Lower lobe of right lung (tissue), 2 donors: ENCODE results near the gene HRAS. TPM values are rescaled to one million over a fixed set of nuclear protein-coding genes. Genes with fewer than 3 reads are reported as not detected.

Experiments
- ATAC-seq, 2 donors: fragments of 200-7000 bp; cut with Tn5 transposase; one replicate each; pipeline ENCODE4 v1.9.1; 2020 to 2022; ENCODE audit warnings: mild to moderate bottlenecking in 2 of 2, moderate library complexity in 2 of 2
- DNase-seq: peaks from one replicate; pipeline ENCODE4 v3.0.0-alpha.2; 2020
- H3K27ac ChIP-seq: fragments of 200-600 bp; one replicate; pipeline ENCODE4 v1.8.0; 2022
- H3K27me3 ChIP-seq: fragments of 200-600 bp; one replicate; pipeline ENCODE4 v1.8.0; 2022; ENCODE audit warnings: low read depth
- H3K36me3 ChIP-seq: fragments of 200-600 bp; one replicate; pipeline ENCODE4 v1.8.0; 2022; ENCODE audit warnings: mild to moderate bottlenecking
- H3K4me1 ChIP-seq: fragments of 200-600 bp; one replicate; pipeline ENCODE4 v1.8.0; 2022
- H3K4me3 ChIP-seq: fragments of 200-600 bp; one replicate; pipeline ENCODE4 v1.8.0; 2022; ENCODE audit warnings: mild to moderate bottlenecking
- H3K9me3 ChIP-seq: fragments of 200-600 bp; one replicate; pipeline ENCODE4 v1.8.0; 2022
- intact Hi-C: fragments of 100-400 bp; cut with DNase I; formaldehyde crosslinking; loops from one replicate; pipeline ENCODE4 v1.11.0; 2022
- total RNA-seq: library from RNA; stranded (reverse); fragmentation: NEBNext Ultra II Directional; extraction: Animal tissue kit (Norgen Biotek cat#: 25700); gene quantifications from one replicate; pipeline ENCODE4 v1.2.1, GENCODE V29; 2021
- TF ChIP-seq, protein P1 (sequence below): fragments of 200-600 bp; IDR thresholded peaks from one replicate; pipeline ENCODE4 v1.8.0; 2022; ENCODE audit warnings: antibody characterized with exemption, mild to moderate bottlenecking
- donor health status: DM: no; HTN: yes; CAD: no; lungs with severe emphysema.

HRAS gene
- total RNA-seq, 1 donor from 2014 or later: 36.3 TPM

DNA sequence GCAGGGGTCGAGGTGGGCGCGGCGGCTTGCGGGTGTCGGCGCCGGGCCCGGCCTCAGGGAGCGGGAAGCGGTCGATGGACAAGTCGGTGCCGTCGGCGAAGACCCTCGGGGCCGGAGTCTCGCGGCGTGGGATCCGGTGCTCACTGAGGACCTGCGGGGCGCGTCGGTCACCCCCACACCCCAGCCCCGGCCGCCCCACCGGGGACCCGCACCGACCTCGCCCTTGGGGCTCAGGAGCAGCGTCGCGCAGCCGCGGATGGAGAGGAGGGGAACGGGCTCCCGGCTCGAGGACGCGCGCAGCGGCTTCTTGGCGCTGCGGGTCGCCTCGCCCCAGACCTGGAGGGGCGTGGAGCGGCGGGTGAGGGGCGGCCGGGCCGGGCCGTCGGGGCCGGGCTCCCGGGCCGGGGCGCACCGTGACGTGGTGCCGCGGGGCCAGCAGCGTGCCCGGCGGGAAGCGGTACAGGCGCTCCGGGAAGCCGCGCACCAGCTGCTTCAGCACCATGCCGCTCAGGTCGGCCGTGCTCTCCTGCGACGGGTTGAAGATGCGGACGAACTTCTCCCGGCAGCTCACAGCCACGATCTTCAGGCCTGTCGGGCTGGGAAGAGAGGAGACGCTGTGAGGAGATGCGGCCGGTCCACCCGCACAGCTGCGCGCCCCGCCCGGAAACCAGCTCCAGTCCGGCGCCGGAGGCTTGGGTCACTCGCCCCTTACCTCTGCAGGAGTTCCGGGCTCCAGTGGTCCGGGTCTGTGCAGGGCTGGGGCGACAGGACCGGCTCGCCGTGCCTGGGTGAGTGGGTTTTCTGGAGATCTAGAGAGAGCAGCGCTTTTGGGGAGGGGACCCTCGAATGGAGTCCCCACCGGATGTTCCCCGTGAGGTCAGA lies 20.6 kb upstream of the HRAS start:
- ATAC-seq (no peak), DNase-seq (no peak)
- peak overlapping the region; percentile 54 for H3K4me3 ChIP-seq
- H3K36me3 ChIP-seq: no peaks in the 10 kb centered on the region
- no peaks in the 10 kb centered on the region for H3K9me3 ChIP-seq
- H3K4me1 ChIP-seq: peaks cover 24% of the 10 kb centered on the region
- H3K27me3 ChIP-seq: peaks cover 67% of the 10 kb centered on the region
- TF ChIP-seq, protein P1, sequence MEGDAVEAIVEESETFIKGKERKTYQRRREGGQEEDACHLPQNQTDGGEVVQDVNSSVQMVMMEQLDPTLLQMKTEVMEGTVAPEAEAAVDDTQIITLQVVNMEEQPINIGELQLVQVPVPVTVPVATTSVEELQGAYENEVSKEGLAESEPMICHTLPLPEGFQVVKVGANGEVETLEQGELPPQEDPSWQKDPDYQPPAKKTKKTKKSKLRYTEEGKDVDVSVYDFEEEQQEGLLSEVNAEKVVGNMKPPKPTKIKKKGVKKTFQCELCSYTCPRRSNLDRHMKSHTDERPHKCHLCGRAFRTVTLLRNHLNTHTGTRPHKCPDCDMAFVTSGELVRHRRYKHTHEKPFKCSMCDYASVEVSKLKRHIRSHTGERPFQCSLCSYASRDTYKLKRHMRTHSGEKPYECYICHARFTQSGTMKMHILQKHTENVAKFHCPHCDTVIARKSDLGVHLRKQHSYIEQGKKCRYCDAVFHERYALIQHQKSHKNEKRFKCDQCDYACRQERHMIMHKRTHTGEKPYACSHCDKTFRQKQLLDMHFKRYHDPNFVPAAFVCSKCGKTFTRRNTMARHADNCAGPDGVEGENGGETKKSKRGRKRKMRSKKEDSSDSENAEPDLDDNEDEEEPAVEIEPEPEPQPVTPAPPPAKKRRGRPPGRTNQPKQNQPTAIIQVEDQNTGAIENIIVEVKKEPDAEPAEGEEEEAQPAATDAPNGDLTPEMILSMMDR: no peak
- intact Hi-C loops: no loop called here
- H3K27ac ChIP-seq: no peak overlapping the region

DNA sequence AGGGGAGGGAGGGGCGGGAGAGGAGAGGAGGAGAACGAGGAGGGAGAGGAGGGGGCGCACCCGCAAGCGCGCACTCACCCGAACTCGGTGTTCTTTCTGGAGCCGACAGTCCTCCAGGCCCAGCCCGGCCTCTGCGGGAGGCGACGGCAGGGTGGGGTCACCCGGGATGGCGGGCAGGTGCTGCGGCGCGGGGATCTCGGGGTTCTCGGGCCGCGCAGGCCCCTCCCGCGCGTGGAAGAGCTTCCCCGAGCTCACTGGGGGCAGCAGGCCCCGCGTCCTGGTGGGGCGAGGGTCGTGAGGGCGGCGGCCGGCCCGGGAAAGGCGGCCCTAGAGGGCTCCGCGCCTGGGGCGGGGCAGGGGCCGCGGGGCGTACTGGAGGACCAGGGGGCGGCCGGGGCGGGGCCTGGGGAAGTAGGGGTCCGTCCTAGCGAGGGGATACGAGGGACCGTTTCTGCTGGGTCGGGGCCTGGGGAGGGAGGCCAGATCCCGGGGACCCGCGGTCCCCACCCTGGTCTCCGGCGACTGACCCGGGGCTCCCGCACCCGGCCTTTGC lies 19.9 kb upstream of the HRAS start:
- Histone ChIP-seq H3K36me3 (no peaks in the 10 kb centered on the region), H3K9me3 (no peaks in the 10 kb centered on the region), H3K4me3 (peak overlapping the region; percentile 54), H3K4me1 (peaks cover 22% of the 10 kb centered on the region), H3K27ac (no peak overlapping the region), H3K27me3 (peaks cover 67% of the 10 kb centered on the region)
- DNase-seq (no peak), ATAC-seq (peak; percentile 27 to 42)
- intact Hi-C loops: no loop called here
- TF ChIP-seq, protein P1: no peak

DNA sequence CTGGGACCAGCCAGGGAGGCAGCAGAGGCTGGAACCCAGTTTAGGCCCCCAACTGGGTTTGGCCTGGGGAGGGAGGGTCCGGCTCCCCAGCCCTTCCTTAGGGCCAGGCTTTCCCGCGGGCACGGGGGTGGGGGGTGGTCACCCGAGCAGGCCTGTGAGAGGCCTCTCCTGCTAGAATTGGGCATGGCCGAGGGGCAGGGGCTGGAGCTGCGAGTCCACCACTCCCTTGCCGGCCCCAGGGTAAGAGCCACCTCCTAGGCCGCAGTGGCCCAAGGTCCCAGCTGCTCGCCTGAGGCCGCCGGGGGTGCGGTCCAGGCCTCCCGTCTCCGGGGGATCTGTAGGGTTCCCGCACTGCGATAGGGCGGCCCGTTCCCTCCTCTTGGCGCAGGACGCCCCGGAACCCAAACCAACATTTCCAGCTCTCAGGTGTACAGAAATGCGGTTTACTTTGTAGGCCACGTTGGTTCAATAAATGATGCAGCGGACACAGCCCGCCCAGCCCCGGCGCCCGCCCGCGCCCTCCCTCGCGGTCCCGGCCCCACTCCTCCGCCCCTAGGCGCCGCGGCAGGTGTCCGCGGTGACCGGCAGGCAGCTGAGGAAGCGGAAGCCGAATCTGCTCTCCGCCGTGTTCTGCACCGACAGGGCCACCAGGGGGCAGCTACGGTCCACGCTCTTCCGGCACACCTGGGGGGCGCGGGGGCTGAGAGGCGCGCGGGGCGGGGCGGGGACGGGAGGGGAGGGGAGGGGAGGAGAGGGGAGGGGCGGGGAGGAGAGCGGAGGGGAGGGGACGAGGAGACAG lies 19.3 kb upstream of the HRAS start:
- peak; percentile 82 to 84 for ATAC-seq
- peak; percentile 83 for DNase-seq
- Histone ChIP-seq H3K4me1 (peaks cover 16% of the 10 kb centered on the region), H3K9me3 (no peaks in the 10 kb centered on the region), H3K4me3 (peak overlapping the region; percentile 54), H3K27me3 (peaks cover 67% of the 10 kb centered on the region), H3K36me3 (no peaks in the 10 kb centered on the region), H3K27ac (no peak overlapping the region)
- intact Hi-C loops: no loop called here
- TF ChIP-seq, protein P1: peak; percentile 56

DNA sequence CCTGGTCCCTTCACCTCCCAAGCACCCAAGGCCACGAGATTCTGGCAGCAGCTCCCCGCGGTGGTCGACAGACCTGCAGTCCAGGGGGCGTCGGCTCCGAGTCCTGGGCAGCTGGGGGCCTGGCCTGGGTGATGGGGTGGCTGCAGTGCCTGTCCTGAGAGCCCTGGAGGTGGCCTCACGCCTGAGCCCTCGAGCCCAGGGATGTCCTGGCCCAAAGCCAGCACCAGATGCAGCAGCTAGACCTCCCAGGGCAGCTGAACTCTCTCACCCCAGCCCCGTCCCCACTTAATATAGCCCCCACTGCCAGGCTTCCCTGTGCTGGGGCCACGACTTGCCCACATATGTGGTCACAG lies 18.6 kb upstream of the HRAS start:
- intact Hi-C loops: no loop called here
- ATAC-seq (no peak), DNase-seq (no peak)
- Histone ChIP-seq H3K4me1 (peaks cover 16% of the 10 kb centered on the region), H3K36me3 (no peaks in the 10 kb centered on the region), H3K4me3 (no peak overlapping the region), H3K27me3 (peaks cover 63% of the 10 kb centered on the region), H3K27ac (no peak overlapping the region), H3K9me3 (no peaks in the 10 kb centered on the region)
- TF ChIP-seq, protein P1: no peak

DNA sequence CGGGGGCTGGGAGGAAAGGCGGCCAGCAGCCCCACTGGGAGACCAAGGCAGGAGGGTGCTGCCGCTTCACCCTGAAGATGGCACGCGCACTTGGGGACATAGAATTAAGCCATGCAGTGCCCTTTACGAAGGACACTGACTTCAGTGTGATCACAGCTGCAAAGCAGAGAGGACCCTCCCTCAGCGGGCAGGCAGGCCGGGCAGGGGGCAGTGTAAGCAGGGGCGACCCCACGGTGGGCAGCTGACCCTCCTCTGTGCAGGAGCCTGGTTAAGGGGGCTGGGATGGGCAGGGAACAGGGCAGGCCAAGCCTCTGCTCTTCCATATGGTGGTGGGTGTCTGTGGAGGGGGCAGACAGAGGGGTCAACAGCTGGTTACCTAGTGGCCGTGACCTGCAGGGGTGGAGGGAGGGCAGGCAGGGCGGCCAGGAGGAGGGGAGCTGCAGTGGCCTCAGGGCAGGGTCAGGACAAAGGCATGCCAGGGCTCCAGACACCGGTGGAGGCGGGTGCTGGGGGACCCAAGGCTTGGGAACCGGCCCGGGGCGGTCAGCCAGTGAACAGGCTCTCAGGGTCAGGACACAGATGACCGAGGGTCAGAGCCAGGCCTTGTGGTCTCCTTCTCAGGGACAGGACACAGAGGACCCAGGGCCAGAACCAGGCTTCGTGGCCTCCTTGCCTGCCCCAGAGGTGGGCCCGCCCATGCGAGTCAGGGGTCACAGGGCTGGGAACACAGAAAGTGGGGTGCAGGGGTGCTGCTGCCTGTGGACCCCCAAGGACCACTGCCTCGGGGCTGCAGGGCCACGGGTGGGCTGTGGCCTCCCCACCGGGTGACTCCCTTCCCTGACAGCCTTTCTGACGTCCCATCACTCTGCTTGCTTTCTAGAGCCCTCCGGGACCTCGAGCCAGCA lies 18.0 kb upstream of the HRAS start:
- no peak for DNase-seq
- Histone ChIP-seq H3K36me3 (no peaks in the 10 kb centered on the region), H3K27me3 (peaks cover 59% of the 10 kb centered on the region), H3K27ac (no peak overlapping the region), H3K4me3 (no peak overlapping the region), H3K9me3 (no peaks in the 10 kb centered on the region), H3K4me1 (peaks cover 16% of the 10 kb centered on the region)
- ATAC-seq: no peak
- intact Hi-C loops: no loop called here
- TF ChIP-seq, protein P1: no peak
